ENCODE results near the gene ZNF124. TPM values are rescaled to one million over a fixed set of nuclear protein-coding genes. Genes with fewer than 3 reads are reported as not detected.
A peak's percentile ranks its signal among the peaks of the same experiment; 100 is the strongest.
"Not testable (repeated sequence)": the region's sequence is repeated elsewhere in the genome, so short reads cannot be mapped to it uniquely, and the experiment has no call there.

The ZNF124 gene
- total RNA-seq, 1 donor from 2014 or later, result 19.6 TPM

- no peak for DNase-seq (ENCODE audit: extremely low spot score, unreplicated experiment)
- H3K4me1 Mint-ChIP-seq (ENCODE audit: unreplicated experiment), result no peaks in the 10 kb centered on the region
- no peak overlapping the region for H3K4me3 Mint-ChIP-seq (ENCODE audit: unreplicated experiment)
- peaks cover 50% of the 10 kb centered on the region for H3K9me3 Mint-ChIP-seq (ENCODE audit: unreplicated experiment)
- no peaks in the 10 kb centered on the region for H3K27me3 Mint-ChIP-seq (ENCODE audit: unreplicated experiment)
- peaks cover 44% of the 10 kb centered on the region for H3K36me3 Mint-ChIP-seq (ENCODE audit: unreplicated experiment)
- H3K27ac Mint-ChIP-seq (ENCODE audit: unreplicated experiment), result no peak overlapping the region
- no peak for TF ChIP-seq CTCF (IDR thresholded peaks at IDR 0.05)
These were observed 24.0 kb downstream of the ZNF124 start for GRCh38 chr1:247147781-247148180.

- peaks cover 44% of the 10 kb centered on the region for H3K36me3 Mint-ChIP-seq (ENCODE audit: unreplicated experiment)
- H3K27me3 Mint-ChIP-seq (ENCODE audit: unreplicated experiment); H3K4me1 Mint-ChIP-seq (ENCODE audit: unreplicated experiment); H3K27ac Mint-ChIP-seq (ENCODE audit: unreplicated experiment); DNase-seq (ENCODE audit: extremely low spot score, unreplicated experiment); H3K4me3 Mint-ChIP-seq (ENCODE audit: unreplicated experiment): not testable (repeated sequence)
- peaks cover 51% of the 10 kb centered on the region for H3K9me3 Mint-ChIP-seq (ENCODE audit: unreplicated experiment)
These were observed 24.7 kb downstream of the ZNF124 start for GRCh38 chr1:247147120-247147519.

- DNase-seq (ENCODE audit: extremely low spot score, unreplicated experiment), result no peak
- Mint-ChIP-seq H3K4me1 (ENCODE audit: unreplicated experiment) (no peaks in the 10 kb centered on the region), H3K27ac (ENCODE audit: unreplicated experiment) (no peak overlapping the region), H3K4me3 (ENCODE audit: unreplicated experiment) (no peak overlapping the region), H3K36me3 (ENCODE audit: unreplicated experiment) (peaks cover 43% of the 10 kb centered on the region), H3K9me3 (ENCODE audit: unreplicated experiment) (peaks cover 49% of the 10 kb centered on the region), H3K27me3 (ENCODE audit: unreplicated experiment) (no peaks in the 10 kb centered on the region)
- peak; percentile 17 for TF ChIP-seq CTCF (IDR thresholded peaks at IDR 0.05)
These were observed 25.1 kb downstream of the ZNF124 start for GRCh38 chr1:247146671-247147070.

- Mint-ChIP-seq H3K4me1 (ENCODE audit: unreplicated experiment) (no peaks in the 10 kb centered on the region), H3K27me3 (ENCODE audit: unreplicated experiment) (no peaks in the 10 kb centered on the region), H3K4me3 (ENCODE audit: unreplicated experiment) (no peak overlapping the region), H3K27ac (ENCODE audit: unreplicated experiment) (no peak overlapping the region), H3K9me3 (ENCODE audit: unreplicated experiment) (peaks cover 50% of the 10 kb centered on the region), H3K36me3 (ENCODE audit: unreplicated experiment) (peaks cover 41% of the 10 kb centered on the region)
- no peak for DNase-seq (ENCODE audit: extremely low spot score, unreplicated experiment)
- TF ChIP-seq CTCF (IDR thresholded peaks at IDR 0.05), result no peak
These were observed 26.5 kb downstream of the ZNF124 start for GRCh38 chr1:247145279-247145678.

- not testable (repeated sequence) for H3K27ac Mint-ChIP-seq (ENCODE audit: unreplicated experiment); H3K4me3 Mint-ChIP-seq (ENCODE audit: unreplicated experiment); H3K27me3 Mint-ChIP-seq (ENCODE audit: unreplicated experiment); H3K4me1 Mint-ChIP-seq (ENCODE audit: unreplicated experiment); DNase-seq (ENCODE audit: extremely low spot score, unreplicated experiment)
- Mint-ChIP-seq H3K36me3 (ENCODE audit: unreplicated experiment) (peaks cover 25% of the 10 kb centered on the region), H3K9me3 (ENCODE audit: unreplicated experiment) (peaks cover 61% of the 10 kb centered on the region)
These were observed 32.3 kb downstream of the ZNF124 start for GRCh38 chr1:247139557-247139956.

- H3K36me3 Mint-ChIP-seq (ENCODE audit: unreplicated experiment), result peaks cover 15% of the 10 kb centered on the region
- peaks cover 7% of the 10 kb centered on the region for H3K4me1 Mint-ChIP-seq (ENCODE audit: unreplicated experiment)
- H3K27me3 Mint-ChIP-seq (ENCODE audit: unreplicated experiment), result no peaks in the 10 kb centered on the region
- H3K27ac Mint-ChIP-seq (ENCODE audit: unreplicated experiment), result no peak overlapping the region
- DNase-seq (ENCODE audit: extremely low spot score, unreplicated experiment), result no peak
- H3K4me3 Mint-ChIP-seq (ENCODE audit: unreplicated experiment), result no peak overlapping the region
- TF ChIP-seq CTCF (IDR thresholded peaks at IDR 0.05), result no peak
- peaks cover 32% of the 10 kb centered on the region for H3K9me3 Mint-ChIP-seq (ENCODE audit: unreplicated experiment)
These were observed 40.6 kb downstream of the ZNF124 start for GRCh38 chr1:247131236-247131635.

GRCh38 chr1:247127519-247128282, 44.1 kb downstream of the ZNF124 start:
- H3K4me1 Mint-ChIP-seq (ENCODE audit: unreplicated experiment); DNase-seq (ENCODE audit: extremely low spot score, unreplicated experiment); H3K9me3 Mint-ChIP-seq (ENCODE audit: unreplicated experiment); H3K27me3 Mint-ChIP-seq (ENCODE audit: unreplicated experiment); H3K36me3 Mint-ChIP-seq (ENCODE audit: unreplicated experiment): not testable (repeated sequence)
- Mint-ChIP-seq H3K4me3 (ENCODE audit: unreplicated experiment) (peak overlapping the region; percentile 83), H3K27ac (ENCODE audit: unreplicated experiment) (peak overlapping the region; percentile 78)

- not testable (repeated sequence) for H3K9me3 Mint-ChIP-seq (ENCODE audit: unreplicated experiment); H3K4me3 Mint-ChIP-seq (ENCODE audit: unreplicated experiment); H3K36me3 Mint-ChIP-seq (ENCODE audit: unreplicated experiment); DNase-seq (ENCODE audit: extremely low spot score, unreplicated experiment); H3K4me1 Mint-ChIP-seq (ENCODE audit: unreplicated experiment); H3K27me3 Mint-ChIP-seq (ENCODE audit: unreplicated experiment); H3K27ac Mint-ChIP-seq (ENCODE audit: unreplicated experiment)
These were observed 45.2 kb downstream of the ZNF124 start for GRCh38 chr1:247126601-247127000.

GRCh38 chr1:247126166-247126565, 45.7 kb downstream of the ZNF124 start:
- not testable (repeated sequence) for H3K36me3 Mint-ChIP-seq (ENCODE audit: unreplicated experiment); H3K27me3 Mint-ChIP-seq (ENCODE audit: unreplicated experiment); H3K27ac Mint-ChIP-seq (ENCODE audit: unreplicated experiment); H3K4me3 Mint-ChIP-seq (ENCODE audit: unreplicated experiment); H3K4me1 Mint-ChIP-seq (ENCODE audit: unreplicated experiment); DNase-seq (ENCODE audit: extremely low spot score, unreplicated experiment); H3K9me3 Mint-ChIP-seq (ENCODE audit: unreplicated experiment)
